ENCODE data around the gene LAIR2.
"Not testable (repeated sequence)": the region's sequence is repeated elsewhere in the genome, so short reads cannot be mapped to it uniquely, and the experiment has no call there.

The LAIR2 gene

DNA sequence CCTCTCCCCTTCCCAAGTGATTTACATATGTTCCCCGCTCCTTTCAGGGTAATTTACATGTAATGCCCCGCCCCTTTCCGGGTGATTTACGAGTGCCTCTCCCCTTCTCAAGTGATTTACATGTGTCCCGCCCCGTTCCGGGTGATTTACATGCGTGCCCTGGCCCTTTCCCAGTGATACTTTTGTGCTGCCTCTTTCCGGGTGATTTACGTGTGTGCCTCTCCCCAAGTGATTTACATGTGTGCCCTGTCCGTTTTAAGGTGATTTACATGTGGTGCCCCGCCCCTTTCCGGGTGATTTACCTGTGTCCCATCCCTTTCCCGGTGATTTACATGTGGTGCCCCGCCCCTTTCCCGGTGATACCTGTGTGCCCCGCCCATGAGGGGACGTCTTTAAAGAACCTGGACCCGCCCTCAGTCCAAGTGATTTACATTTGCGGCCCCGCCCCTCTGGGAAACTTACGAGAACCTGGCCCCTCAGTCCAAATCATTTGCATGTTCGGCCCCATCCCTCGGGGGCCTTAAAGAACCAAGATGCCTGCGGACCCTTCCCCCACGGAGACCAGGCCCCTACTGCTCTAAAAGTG is 38.5 kb upstream of the LAIR2 start:
- in situ Hi-C loops (cut with MboI; ENCODE audit: low sequenced_read_pairs) = no loop called here

DNA sequence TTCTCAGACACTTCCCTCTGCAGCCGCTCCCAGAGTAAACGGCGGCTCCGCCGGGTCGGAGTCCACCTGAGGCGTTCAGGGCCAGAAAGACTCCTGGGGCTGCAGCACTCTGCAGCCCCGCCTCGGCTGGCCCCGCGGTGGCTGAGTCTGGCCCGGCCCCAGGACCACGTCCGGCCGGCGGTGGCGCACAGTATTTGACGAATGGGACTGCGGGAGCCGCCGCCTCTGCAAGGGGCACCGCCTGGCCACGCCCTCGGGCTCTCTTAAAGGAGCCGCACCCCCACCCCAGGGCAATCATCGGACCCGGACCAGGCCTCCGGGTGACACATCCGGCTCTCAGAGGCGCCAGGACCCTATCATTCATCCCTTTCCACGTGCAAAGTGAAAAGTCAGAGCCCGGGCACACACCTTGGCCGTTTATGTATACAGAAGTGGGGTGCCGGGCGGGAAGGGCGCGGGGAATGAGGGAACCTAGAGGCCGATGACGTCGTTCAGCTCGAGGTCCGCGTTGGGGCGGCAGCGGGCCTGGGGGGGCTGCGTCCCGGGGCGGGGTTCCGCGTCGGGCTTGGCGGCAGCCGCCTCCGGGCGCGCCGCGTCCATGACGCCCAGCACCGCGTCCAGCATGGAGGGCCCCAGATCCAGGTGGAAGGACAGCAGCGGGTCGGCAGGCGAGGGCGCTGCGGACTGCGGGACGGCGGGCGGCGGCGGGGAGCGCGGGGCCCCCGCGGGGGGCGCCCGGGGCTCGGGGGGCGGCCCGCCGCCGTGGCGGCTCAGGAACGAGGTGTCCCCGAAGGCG is 37.8 kb upstream of the LAIR2 start:
- in situ Hi-C loops (cut with MboI; ENCODE audit: low sequenced_read_pairs) = no loop called here

DNA sequence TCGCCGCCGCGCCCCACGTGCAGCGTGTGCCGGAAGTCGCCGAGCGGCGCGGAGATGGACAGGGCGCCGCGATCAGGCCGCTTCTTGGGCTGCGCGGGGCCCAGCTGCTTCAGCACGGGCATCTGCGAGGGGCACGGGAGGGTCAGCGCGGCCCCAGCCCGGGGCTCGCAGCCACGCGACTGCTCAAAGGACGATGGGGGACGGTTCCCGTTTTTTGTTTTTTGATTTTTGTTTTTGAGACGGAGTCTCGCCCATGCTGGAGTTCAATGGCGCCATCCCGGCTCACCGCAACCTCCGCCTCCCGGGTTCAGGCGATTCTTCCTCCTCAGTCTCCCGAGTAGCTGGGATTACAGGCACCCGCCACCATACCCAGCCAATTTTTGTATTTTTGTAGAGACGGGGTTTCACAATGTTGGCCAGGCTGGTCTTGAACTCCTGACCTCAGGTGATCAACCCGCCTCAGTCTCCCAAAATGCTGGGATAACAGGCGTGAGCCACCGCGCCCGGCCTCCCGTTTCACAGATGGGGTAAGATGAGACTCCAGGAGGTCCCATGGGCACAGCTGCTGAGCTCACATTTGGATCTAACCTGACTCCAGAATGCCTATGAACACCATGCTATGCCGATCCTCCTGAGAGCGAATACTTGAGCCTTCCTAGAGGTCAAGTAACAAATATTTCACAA is 37.1 kb upstream of the LAIR2 start:
- in situ Hi-C loops (cut with MboI; ENCODE audit: low sequenced_read_pairs) = no loop called here

DNA sequence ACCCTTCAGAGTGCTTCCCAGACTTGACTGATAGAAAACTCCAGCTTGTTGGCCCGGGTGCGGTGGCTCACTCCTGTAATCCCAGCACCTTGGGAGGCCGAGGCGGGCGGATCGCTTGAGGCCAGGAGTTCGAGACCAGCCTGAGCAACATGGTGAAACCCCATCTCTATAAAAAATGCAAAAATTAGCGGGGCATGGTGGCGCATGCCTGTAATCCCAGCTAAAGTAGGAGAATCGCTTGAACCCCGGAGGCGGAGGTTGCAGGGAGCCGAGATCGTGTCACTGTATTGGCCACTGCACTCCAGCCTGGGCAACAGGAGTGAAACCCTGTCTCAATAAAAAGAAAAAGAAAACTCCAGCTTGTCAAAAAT is 36.5 kb upstream of the LAIR2 start:
- in situ Hi-C loops (cut with MboI; ENCODE audit: low sequenced_read_pairs) = not testable (repeated sequence)

DNA sequence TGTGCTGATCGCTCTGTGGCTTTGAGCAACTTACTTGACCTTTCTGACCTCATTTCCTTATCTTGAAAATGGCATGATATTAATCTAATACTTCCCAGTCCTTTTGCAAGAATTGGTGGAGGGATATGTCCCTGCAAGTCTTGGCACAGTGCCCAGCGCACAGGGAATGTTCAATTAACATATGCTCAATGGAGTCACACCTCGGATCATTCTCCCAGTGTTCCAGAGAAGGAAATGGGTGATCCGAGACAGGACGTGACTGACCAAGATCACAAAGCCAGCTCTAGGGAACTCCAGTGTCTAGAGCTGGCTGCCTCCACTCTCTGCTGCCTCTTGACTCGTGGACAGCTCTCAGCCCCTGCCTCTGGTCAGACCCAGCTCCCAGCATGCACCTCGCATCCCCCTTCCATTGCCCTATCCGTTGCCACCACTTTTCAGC is 33.1 kb upstream of the LAIR2 start:
- in situ Hi-C loops (cut with MboI; ENCODE audit: low sequenced_read_pairs) = no loop called here

DNA sequence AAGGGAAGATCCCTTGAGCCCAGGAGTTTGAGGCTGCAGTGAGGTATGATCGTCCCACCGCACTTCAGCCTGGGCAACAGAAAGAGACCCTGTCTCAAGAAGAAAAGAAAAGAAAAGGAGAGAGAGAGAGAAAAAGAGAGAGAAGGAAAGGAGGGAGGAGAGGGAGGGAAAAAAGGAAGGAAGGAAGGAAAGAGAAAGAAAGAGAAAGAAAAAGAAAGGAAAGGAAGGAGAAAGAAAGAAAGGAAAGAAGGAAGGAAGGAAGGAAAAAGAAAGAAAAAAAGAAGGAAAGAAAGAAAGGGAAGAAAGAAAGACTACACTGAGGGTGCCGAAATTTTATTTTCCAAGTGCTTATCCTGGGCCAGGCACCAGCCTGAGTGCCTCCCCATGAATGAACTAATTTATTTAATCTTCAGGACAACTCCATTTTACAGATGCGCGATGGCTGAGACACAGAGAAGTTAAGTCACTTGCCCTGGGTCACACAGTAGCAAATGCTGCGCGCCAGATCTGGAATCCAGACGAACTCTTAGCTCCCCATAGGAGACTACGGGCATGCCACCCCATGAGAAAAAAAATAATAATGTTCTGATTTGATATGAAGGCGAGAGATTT is 32.2 kb upstream of the LAIR2 start:
- in situ Hi-C loops (cut with MboI; ENCODE audit: low sequenced_read_pairs) = no loop called here

DNA sequence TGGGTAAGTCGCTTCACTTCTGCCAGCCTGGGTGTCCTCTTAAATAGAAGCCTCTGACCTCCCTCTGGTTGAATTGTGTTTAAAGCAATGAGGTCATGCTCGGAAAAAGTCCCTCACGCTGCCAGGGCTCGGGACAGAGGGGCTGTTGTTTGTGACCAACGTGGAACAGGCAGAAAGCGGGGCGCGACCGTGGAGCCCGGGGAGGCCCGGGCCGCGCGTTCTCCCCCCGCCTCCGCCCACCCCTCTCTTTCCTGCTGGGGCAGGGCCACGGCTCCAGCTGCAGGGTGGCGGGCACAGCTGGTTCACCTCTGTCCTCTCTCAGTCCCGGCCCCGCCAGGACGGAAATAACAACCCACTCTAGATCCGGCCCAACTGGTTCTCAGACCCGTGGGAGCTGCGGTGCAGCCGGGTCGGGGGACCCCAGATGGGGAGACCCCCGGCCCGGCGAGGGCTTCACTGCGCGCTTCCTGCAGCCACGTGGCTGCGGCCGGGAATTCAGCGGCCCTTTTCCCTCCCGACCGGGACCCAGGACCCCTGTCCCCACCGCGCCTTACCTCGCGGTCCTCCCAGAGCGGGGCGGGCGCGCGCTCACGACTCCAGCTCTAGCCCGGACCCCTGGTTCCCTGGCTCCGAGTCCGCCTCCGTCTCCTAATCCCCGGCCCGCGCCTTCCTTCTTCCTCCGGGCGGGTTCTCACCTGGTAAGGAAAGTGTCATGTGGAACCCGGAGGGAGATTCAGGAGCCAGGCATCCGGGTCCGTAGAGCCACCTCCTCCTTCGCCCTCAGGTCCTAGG is 31.4 kb upstream of the LAIR2 start:
- in situ Hi-C loops (cut with MboI; ENCODE audit: low sequenced_read_pairs) = no loop called here

DNA sequence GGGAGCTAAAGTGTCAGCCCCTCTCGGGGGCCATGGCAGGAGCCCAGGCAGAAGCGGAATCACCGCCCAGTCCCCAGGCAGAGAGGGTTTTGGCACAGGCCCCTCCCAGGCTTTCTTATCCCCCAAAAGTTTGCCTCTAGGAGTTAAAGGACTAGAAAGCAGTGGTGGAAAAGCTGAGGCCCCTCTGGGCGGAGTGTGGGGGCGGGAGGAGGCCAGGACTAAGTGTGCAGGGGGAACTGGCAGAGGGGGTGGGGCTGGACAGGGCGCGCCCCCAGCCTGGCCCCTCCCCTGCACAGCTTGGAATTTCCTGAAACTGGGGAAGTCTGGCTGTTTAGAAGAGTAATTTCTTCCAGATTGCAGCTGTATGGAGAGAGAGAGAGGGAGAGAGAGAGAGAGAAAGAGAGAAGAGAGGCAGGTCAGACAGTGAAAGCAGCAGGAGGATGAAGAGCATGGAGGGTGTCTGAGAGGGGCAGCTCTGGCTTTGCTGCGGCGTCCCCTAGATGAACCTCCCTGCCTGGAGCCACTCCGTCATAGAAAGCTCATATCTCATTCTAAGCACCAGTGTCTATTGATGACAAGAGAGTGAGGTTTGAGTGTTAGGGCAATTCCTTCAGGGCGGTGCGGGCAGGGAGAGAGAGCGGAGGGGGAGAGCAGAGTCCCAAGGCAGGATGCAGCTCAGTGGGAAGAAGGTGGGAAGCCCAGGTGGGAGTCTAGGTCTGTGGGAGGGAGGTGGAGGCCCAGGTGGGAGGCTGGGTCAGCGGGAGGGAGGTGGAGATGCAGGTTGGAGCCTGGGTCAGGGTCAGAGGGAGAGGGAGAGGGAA is 29.4 kb upstream of the LAIR2 start, which contains the start of gene CDC42EP5:
Gene CDC42EP5, minus strand, starts transcription at position 226 of the 821 bp plus-strand sequence. CDS start 7,749 bp downstream, outside the sequence.
- in situ Hi-C loops (cut with MboI; ENCODE audit: low sequenced_read_pairs) = no loop called here

DNA sequence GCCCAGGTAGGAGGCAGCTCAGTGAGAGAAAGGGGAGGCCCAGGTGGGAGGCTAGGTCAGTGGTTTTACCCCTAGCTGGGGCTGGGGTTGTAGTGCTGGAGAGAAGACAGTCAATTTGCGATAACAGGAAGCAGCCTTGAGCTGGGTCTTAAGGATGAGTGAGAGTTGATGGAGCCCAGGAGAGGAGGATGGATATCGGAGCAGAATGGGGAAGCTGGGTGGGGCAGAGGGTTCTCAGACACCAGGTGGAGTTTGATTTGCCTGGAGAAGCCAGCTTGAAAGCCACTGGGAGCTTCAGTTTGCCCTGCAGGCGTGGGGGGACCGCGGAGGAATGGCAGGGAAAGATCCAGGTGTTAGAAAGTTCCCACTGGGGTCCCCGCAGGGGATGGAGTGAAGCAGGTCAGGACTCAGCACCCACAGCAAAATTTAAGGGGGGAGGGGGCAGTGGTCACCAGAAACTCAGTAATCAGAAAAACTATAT is 28.7 kb upstream of the LAIR2 start:
- in situ Hi-C loops (cut with MboI; ENCODE audit: low sequenced_read_pairs) = no loop called here

DNA sequence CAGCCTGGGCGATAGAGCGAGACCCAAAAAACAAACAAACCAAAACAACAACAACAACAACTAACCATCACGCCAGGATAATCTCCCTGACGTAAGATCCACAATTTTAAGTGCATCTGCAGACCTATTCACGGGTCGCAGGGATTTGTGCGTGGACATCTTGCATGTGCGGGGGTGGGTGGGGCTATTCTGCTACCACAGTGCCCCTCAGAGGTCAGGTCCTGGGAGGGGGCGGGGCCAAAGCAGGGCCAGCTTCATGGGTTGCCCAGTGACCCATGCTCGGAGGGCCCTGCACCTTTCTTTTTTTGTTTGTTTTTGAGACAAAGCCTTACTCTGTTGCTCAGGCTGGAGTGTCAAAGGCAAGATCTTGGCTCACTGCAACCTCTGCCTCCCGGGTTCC is 26.9 kb upstream of the LAIR2 start:
- in situ Hi-C loops (cut with MboI; ENCODE audit: low sequenced_read_pairs) = loop anchor here (25.0 kb wide), 2 partner anchors 187 to 437 kb away; partner anchors contain the start of genes LILRB4 and NCR1

DNA sequence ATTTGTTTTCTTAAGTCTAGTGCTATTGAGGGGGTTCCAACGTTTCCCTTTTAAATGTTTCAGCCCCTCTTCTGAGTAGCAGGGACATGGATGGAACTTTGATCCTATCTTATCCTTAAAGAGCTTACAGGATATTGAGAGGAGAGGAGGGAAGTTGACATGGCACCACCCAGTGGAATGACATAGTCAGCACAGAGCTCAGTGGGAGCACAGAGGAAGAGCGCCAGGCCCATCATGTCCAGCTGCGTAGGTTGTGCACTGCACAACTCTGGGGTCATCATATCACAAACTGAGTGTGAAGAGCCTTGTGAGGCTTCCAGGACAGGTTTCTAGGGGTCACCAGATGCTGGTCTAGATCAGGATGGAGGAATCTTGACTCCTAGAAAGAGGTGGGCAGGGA is 25.0 kb upstream of the LAIR2 start:
- in situ Hi-C loops (cut with MboI; ENCODE audit: low sequenced_read_pairs) = loop anchor here (25.0 kb wide), 2 partner anchors 185 to 435 kb away; partner anchors contain the start of genes LILRB4 and NCR1

DNA sequence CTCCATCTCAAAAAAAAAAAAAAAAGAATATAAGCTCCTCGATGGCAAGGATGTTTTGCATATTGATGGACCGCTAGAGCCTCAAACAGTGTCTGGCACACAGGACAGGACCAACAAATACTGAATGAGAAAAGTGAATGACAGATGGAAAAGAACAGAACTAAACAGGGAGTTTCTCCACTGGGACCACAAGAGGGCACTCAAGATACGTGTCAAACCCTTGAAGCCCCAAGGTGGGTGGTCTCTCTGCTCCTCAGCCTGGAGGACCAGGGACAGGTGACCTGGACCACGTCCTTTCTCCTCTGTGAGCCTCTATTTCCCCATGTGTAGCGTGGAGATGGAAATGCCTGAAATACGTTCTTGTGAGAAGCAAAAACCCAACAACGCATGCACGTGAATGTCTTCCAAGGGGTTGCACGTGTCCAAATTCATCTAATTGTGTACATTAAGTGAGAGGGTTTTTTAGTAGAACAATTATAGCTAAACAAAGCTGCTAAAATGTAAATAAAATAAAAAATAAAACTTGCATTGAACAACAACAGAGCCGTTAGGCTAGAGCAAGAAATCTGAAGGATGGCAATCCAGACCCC is 23.9 kb upstream of the LAIR2 start:
- in situ Hi-C loops (cut with MboI; ENCODE audit: low sequenced_read_pairs) = loop anchor here (25.0 kb wide), 2 partner anchors 184 to 434 kb away; partner anchors contain the start of genes LILRB4 and NCR1

DNA sequence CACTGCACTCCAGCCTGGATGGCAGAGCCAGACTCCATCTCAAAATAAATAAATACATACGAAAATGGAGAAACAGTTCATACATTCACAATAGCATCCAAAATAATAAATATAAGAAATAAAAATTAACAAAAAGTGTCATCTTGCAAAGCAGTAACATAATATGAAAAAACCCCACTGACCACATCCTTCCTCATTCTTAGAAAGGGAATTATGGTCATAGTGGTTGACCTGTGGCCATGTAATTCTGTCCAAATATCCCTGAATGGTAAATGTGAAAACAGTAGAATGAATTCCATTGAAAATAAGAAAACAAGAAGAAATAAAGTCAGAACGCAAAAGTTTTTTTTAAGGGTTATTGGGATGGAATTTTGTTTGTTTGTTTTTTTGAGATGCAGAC is 22.6 kb upstream of the LAIR2 start:
- in situ Hi-C loops (cut with MboI; ENCODE audit: low sequenced_read_pairs) = loop anchor here (25.0 kb wide), 2 partner anchors 182 to 432 kb away; partner anchors contain the start of genes LILRB4 and NCR1

DNA sequence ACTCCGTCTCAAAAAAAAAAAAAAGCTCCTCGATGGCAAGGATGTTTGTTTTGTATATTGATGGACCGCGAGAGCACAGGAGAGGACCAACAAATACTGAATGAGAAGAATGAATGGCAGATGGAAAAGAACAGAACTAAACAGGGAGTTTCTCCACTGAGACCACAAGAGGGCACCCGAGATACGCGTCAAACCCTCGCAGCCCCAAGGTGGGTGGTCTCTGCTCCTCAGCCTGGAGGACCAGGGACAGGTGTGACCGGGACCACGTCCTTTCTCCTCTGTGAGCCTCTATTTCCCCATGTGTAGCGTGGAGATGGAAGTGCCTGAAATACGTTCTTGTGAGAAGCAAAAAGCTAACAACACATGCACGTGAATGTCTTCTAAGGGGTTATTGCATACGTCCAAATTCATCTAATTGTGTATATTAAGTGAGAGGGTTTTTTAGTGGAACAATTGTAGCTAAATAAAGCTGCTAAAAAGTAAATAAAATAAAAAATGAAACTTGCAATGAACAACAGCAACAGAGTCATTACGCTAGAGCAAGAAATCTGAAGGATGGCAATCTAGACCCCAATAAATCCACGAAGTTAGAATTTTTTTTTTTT is 21.2 kb upstream of the LAIR2 start:
- in situ Hi-C loops (cut with MboI; ENCODE audit: low sequenced_read_pairs) = loop anchor here (25.0 kb wide), 2 partner anchors 181 to 431 kb away; partner anchors contain the start of genes LILRB4 and NCR1

DNA sequence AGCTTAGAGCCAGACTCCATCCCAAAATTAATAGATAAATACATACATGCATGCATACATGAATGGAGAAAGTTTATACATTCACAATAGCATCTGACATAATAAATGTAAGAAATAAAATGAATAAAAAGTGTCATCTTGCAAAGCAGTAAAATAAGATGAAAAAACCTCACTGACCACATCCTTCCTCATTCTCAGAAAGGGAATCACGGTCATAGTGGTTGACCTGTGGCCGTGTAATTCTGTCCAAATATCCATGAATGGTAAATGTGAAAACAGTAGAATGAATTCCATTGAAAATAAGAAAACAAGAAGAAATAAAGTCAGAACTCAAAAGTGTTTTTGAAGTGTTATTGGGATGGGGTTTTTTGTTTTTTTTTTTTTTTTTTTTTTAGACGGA is 19.7 kb upstream of the LAIR2 start:
- in situ Hi-C loops (cut with MboI; ENCODE audit: low sequenced_read_pairs) = loop anchor here (25.0 kb wide), 2 partner anchors 179 to 429 kb away; partner anchors contain the start of genes LILRB4 and NCR1

DNA sequence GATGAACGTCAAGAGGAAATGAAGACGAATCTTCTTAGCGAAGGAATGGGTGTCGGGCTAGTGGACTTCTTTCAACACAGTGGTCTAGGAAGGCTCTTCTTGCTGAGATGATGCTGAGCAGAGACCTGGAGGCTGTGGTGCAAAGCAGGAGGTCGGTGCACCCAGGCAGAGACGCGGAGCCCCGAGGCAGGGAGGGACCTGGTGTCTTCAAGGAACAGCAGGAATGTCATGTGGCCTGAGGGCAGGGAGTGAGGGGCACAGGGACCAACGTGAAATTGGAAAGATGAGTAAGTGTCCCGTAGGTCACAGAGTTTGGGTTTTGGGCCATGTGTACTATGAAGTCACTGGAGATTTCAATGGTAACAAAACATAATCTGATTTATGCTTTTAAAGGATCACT is 18.2 kb upstream of the LAIR2 start:
- in situ Hi-C loops (cut with MboI; ENCODE audit: low sequenced_read_pairs) = loop anchor here (25.0 kb wide), 2 partner anchors 178 to 428 kb away; partner anchors contain the start of genes LILRB4 and NCR1

DNA sequence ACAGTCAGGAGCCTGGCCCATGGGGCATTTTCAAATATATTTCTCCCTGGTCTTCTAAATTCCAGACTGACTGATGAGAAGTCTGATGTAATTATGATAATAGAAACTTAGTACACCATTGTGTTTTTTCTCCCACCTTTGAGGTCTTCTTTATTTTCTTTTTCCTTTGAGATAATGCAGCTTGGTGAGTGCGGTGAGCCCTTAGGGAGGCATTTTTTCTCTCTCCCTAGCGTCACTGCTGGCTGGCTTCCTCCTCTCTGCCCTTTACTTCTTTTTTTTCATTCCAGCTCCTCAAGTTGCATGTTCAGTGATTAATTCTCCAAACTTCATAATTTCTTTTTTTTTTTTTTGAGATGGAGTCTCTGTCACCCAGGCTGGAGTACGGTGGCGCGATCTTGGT is 16.8 kb upstream of the LAIR2 start:
- in situ Hi-C loops (cut with MboI; ENCODE audit: low sequenced_read_pairs) = loop anchor here (25.0 kb wide), 2 partner anchors 176 to 426 kb away; partner anchors contain the start of genes LILRB4 and NCR1

DNA sequence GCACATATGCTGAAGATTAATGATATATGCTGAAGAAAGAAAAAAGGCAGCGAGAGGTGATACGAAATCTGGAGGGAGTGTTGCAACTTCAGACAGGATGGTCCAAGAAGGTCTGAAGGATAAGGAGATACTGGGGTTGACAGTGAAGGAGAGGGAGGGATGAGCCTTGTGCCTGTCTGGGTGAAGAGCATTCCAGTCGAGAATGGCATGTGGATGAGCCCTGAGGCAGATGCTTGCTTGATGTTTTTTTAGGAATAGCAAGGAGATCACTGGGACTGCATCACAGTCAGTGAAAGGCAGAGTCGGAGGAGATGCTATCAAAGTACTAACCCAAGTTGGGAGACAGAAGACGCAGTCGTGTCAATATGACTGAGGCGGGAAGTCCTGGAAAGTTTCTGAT is 13.3 kb upstream of the LAIR2 start:
- in situ Hi-C loops (cut with MboI; ENCODE audit: low sequenced_read_pairs) = loop anchor here (25.0 kb wide), 2 partner anchors 173 to 423 kb away; partner anchors contain the start of genes LILRB4 and NCR1
